GM23338 (cell line): ENCODE data around the gene DNAAF9. TPM values are rescaled to one million over a fixed set of nuclear protein-coding genes. Genes with fewer than 3 reads are reported as not detected.

ENCODE experiments used
- ATAC-seq: fragments of 200-7000 bp; cut with Tn5 transposase; 3 replicates; pipeline ENCODE4 v1.9.1; 2020
- DNase-seq: peaks from one replicate; pipeline ENCODE4 v3.0.0-alpha.2; 2015; ENCODE audit warnings: low spot score
- H2AFZ ChIP-seq: fragments of 200-600 bp; sonication (generic); 2 replicates; pipeline ENCODE4 v1.8.0; 2016; ENCODE audit warnings: antibody characterized with exemption, mild to moderate bottlenecking, moderate library complexity
- H3F3A ChIP-seq: fragments of 200-600 bp; sonication (generic); replicated peaks from 2 replicates; pipeline ENCODE4 v1.8.0; 2017; ENCODE audit warnings: antibody characterized with exemption, mixed run types, low read depth
- H3K27ac ChIP-seq: fragments of 200-600 bp; sonication (generic); 2 replicates; pipeline ENCODE4 v1.6.1; 2016; ENCODE audit warnings: low read depth
- H3K27me3 ChIP-seq: fragments of 200-600 bp; sonication (generic); 2 replicates; pipeline ENCODE4 v1.8.0; 2016; ENCODE audit warnings: mild to moderate bottlenecking, mixed run types, moderate library complexity; ENCODE audit not compliant: insufficient read depth
- H3K36me3 ChIP-seq: fragments of 200-600 bp; sonication (generic); 2 replicates; pipeline ENCODE4 v1.8.0; 2016; ENCODE audit warnings: mild to moderate bottlenecking; ENCODE audit not compliant: insufficient read depth
- H3K4me1 ChIP-seq: fragments of 200-600 bp; sonication (generic); 2 replicates; pipeline ENCODE4 v1.8.0; 2016; ENCODE audit warnings: mild to moderate bottlenecking, moderate library complexity; ENCODE audit not compliant: insufficient read depth
- H3K4me2 ChIP-seq: fragments of 200-600 bp; sonication (generic); 2 replicates; pipeline ENCODE4 v1.7.1; 2017; ENCODE audit warnings: mixed run types
- H3K4me3 ChIP-seq: fragments of 200-600 bp; sonication (generic); 2 replicates; pipeline ENCODE4 v1.6.1; 2016; ENCODE audit warnings: mixed run types
- H3K79me2 ChIP-seq: fragments of 200-600 bp; sonication (generic); replicated peaks from 2 replicates; pipeline ENCODE4 v1.8.0; 2017; ENCODE audit warnings: mild to moderate bottlenecking; ENCODE audit not compliant: insufficient read depth
- H3K9me2 ChIP-seq: fragments of 200-600 bp; sonication (generic); 2 replicates; pipeline ENCODE4 v1.8.0; 2017; ENCODE audit not compliant: insufficient read depth
- H4K20me1 ChIP-seq: fragments of 200-600 bp; sonication (generic); replicated peaks from 2 replicates; pipeline ENCODE4 v1.8.0; 2017; ENCODE audit warnings: mild to moderate bottlenecking; ENCODE audit not compliant: insufficient read depth
- H3K27ac Mint-ChIP-seq: 2 replicates; pipeline ENCODE4 v1.8.0; 2020; ENCODE audit warnings: inconsistent platforms, mild to moderate bottlenecking, moderate library complexity, mixed read lengths
- H3K27me3 Mint-ChIP-seq: 3 replicates; pipeline ENCODE4 v1.8.0; 2022; ENCODE audit warnings: low read depth, mild to moderate bottlenecking, moderate library complexity, mixed read lengths, inconsistent platforms; ENCODE audit not compliant: insufficient read depth, poor library complexity
- H3K36me3 Mint-ChIP-seq: 3 replicates; pipeline ENCODE4 v1.8.0; 2021; ENCODE audit warnings: low read depth, mild to moderate bottlenecking, inconsistent platforms, moderate library complexity, mixed read lengths
- H3K4me1 Mint-ChIP-seq: 3 replicates; pipeline ENCODE4 v1.8.0; 2020; ENCODE audit warnings: mild to moderate bottlenecking, inconsistent platforms, mixed read lengths
- H3K4me3 Mint-ChIP-seq: 3 replicates; pipeline ENCODE4 v1.8.0; 2021; ENCODE audit warnings: moderate library complexity, mild to moderate bottlenecking, inconsistent platforms, mixed read lengths
- H3K9me3 Mint-ChIP-seq: 3 replicates; pipeline ENCODE4 v1.8.0; 2020; ENCODE audit warnings: moderate library complexity, mild to moderate bottlenecking, inconsistent platforms, mixed read lengths
- CREB1 ChIP-seq: fragments of 250-450 bp; sonication (Bioruptor Pico); IDR thresholded peaks from 2 replicates; pipeline ENCODE4 v1.5.0; 2020; ENCODE audit warnings: low read depth, mild to moderate bottlenecking, moderate library complexity
- CTCF ChIP-seq, 2 experiments: fragments of 200-600 bp in 1 of 2; sonication (generic) in 1 of 2; conservative IDR thresholded peaks; 2 replicates each; pipeline versions ENCODE4 v1.5.1 to v1.6.1; 2016 to 2017; ENCODE audit warnings: antibody characterized with exemption in 2 of 2, low read depth in 2 of 2, mild to moderate bottlenecking in 2 of 2, moderate library complexity in 1 of 2
- ETS1 ChIP-seq: IDR thresholded peaks from 2 replicates; pipeline ENCODE4 v1.6.1; 2016; ENCODE audit warnings: antibody characterized with exemption
- EZH2 ChIP-seq: fragments of 200-600 bp; sonication (generic); IDR thresholded peaks from one replicate; pipeline ENCODE4 v1.8.0; 2017; ENCODE audit warnings: antibody characterized with exemption, mild to moderate bottlenecking, low read depth; ENCODE audit not compliant: unreplicated experiment
- EZH2phosphoT487 ChIP-seq: fragments of 200-600 bp; sonication (generic); IDR thresholded peaks from one replicate; pipeline ENCODE4 v1.8.1; 2018; ENCODE audit warnings: antibody characterized with exemption; ENCODE audit not compliant: unreplicated experiment
- JUNB ChIP-seq: IDR thresholded peaks from one replicate; pipeline ENCODE4 v1.6.1; 2016; ENCODE audit warnings: antibody characterized with exemption; ENCODE audit not compliant: unreplicated experiment
- POLR2AphosphoS5 ChIP-seq: IDR thresholded peaks from 2 replicates; pipeline ENCODE4 v1.6.1; 2016; ENCODE audit warnings: antibody characterized with exemption, low read depth
- STAT1 ChIP-seq: IDR thresholded peaks from one replicate; pipeline ENCODE4 v1.6.1; 2016; ENCODE audit warnings: antibody characterized with exemption; ENCODE audit not compliant: unreplicated experiment
- ZNF114 ChIP-seq: fragments of 250-450 bp; sonication (Bioruptor Pico); IDR thresholded peaks from 2 replicates; pipeline ENCODE4 v1.5.0; 2020; ENCODE audit warnings: mild to moderate bottlenecking, moderate library complexity
- ZNF331 ChIP-seq: fragments of 250-450 bp; sonication (Bioruptor Pico); IDR thresholded peaks from 2 replicates; pipeline ENCODE4 v1.5.0; 2020; ENCODE audit warnings: low read depth, mild to moderate bottlenecking, moderate library complexity
- ZNF462 ChIP-seq: fragments of 250-450 bp; sonication (Bioruptor Pico); IDR thresholded peaks from 2 replicates; pipeline ENCODE4 v1.5.0; 2020; ENCODE audit warnings: mild to moderate bottlenecking, moderate library complexity
- polyA plus RNA-seq: library from polyadenylated mRNA; unstranded; fragments of >200 nt; fragmentation: Nextera tagmentation; extraction: Ambion mirVana; gene quantifications from 2 replicates; pipeline ENCODE4 v1.2.1, GENCODE V29; 2016
- total RNA-seq: library from RNA; depleted of rRNA; stranded (reverse); fragments of >200 nt; shearing (Covaris generic); gene quantifications from 2 replicates; pipeline ENCODE4 v1.2.3, GENCODE V29; 2014

Gene DNAAF9
- total and polyA plus RNA-seq, 2 experiments from 2014 or later, result 2.4 to 4.8 TPM

GRCh38 chr20:3367089-3367488, 40.4 kb downstream of the DNAAF9 start:
- no peak for DNase-seq
- Mint-ChIP-seq H3K9me3 (no peaks in the 10 kb centered on the region), H3K36me3 (peaks cover 13% of the 10 kb centered on the region)

GRCh38 chr20:3364323-3365013, 43.0 kb downstream of the DNAAF9 start:
- Histone ChIP-seq H3K36me3 (no peaks in the 10 kb centered on the region), H3K4me2 (no peak overlapping the region), H3K4me3 (no peak overlapping the region), H3K27ac (no peak overlapping the region), H3F3A (no peaks in the 10 kb centered on the region), H2AFZ (no peak overlapping the region), H3K9me2 (no peaks in the 10 kb centered on the region), H3K27me3 (no peaks in the 10 kb centered on the region), H3K4me1 (no peaks in the 10 kb centered on the region), H4K20me1 (no peaks in the 10 kb centered on the region), H3K79me2 (no peaks in the 10 kb centered on the region)
- ATAC-seq, result no peak
- Mint-ChIP-seq H3K4me3 (no peak overlapping the region), H3K9me3 (no peaks in the 10 kb centered on the region), H3K27ac (no peak overlapping the region), H3K27me3 (no peaks in the 10 kb centered on the region), H3K4me1 (no peaks in the 10 kb centered on the region), H3K36me3 (no peaks in the 10 kb centered on the region)
- no peak for DNase-seq
- no peak for TF ChIP-seq STAT1
- no peak for TF ChIP-seq ZNF114 (CRISPR knock-in tag)
- TF ChIP-seq ZNF462, result no peak
- TF ChIP-seq POLR2AphosphoS5, result no peak
- TF ChIP-seq ZNF331 (CRISPR knock-in tag), result no peak
- TF ChIP-seq CTCF (conservative IDR thresholded peaks at IDR 0.05; ENCODE audit: low read depth in 2 of 2), result no peak
- no peak for TF ChIP-seq JUNB
- no peak for TF ChIP-seq EZH2phosphoT487
- no peak for TF ChIP-seq CREB1 (CRISPR knock-in tag)
- no peak for TF ChIP-seq EZH2

More at GRCh38 chr20:3367089-3367488, 40.4 kb downstream of the DNAAF9 start:
- H3K9me2 ChIP-seq, result no peaks in the 10 kb centered on the region
- no peaks in the 10 kb centered on the region; the same call in 1 of the 2 replicates for H3K36me3 ChIP-seq
- H3K4me3 ChIP-seq, result no peak overlapping the region
- H2AFZ ChIP-seq, result no peak overlapping the region
- Mint-ChIP-seq H3K27me3 (no peaks in the 10 kb centered on the region), H3K4me3 (no peak overlapping the region), H3K4me1 (no peaks in the 10 kb centered on the region), H3K27ac (no peak overlapping the region)
- no peaks in the 10 kb centered on the region for H4K20me1 ChIP-seq
- no peak overlapping the region for H3K27ac ChIP-seq
- no peak overlapping the region for H3K4me2 ChIP-seq
- no peaks in the 10 kb centered on the region for H3K79me2 ChIP-seq
- H3K27me3 ChIP-seq, result no peaks in the 10 kb centered on the region
- no peak for ATAC-seq
- no peaks in the 10 kb centered on the region for H3K4me1 ChIP-seq
- TF ChIP-seq ETS1, result no peak
- TF ChIP-seq EZH2, result no peak
- H3F3A ChIP-seq, result no peaks in the 10 kb centered on the region
